Gastroesophageal sphincter (tissue), 4 donors: ENCODE data around the gene SETX. TPM values are rescaled to one million over a fixed set of nuclear protein-coding genes. Genes with fewer than 3 reads are reported as not detected.

ENCODE experiments used
- ATAC-seq: fragments of 150-250 bp; one replicate; pipeline ENCODE4 v1.9.1; 2016; ENCODE audit warnings: mild to moderate bottlenecking, moderate library complexity
- H3K27ac ChIP-seq, 4 donors: fragments of 200-600 bp; sonication (generic) in 3 of 4; 1 replicate in 3 of 4; 2 replicates in 1 of 4; pipeline ENCODE4 v1.5.1; 2016 to 2019
- H3K27me3 ChIP-seq: fragments of 200-600 bp; sonication (generic); one replicate; pipeline ENCODE4 v1.5.1; 2019
- H3K36me3 ChIP-seq, 2 donors: fragments of 200-600 bp; sonication (generic); one replicate each; pipeline ENCODE4 v1.5.1; 2019; ENCODE audit warnings: control low read depth in 1 of 2
- H3K4me1 ChIP-seq, 3 donors: fragments of 200-600 bp; sonication (generic); 1 replicate in 2 of 3; 2 replicates in 1 of 3; pipeline ENCODE4 v1.5.1; 2016 to 2019; ENCODE audit warnings: control low read depth in 2 of 3
- H3K4me3 ChIP-seq, 2 donors: fragments of 200-600 bp; sonication (generic); one replicate each; pipeline ENCODE4 v1.5.1; 2019; ENCODE audit warnings: mild to moderate bottlenecking in 1 of 2, moderate library complexity in 1 of 2
- H3K9me3 ChIP-seq, 3 donors: fragments of 200-600 bp; sonication (generic); one replicate each; pipeline ENCODE4 v1.5.1; 2017 to 2019; ENCODE audit warnings: control low read depth in 2 of 3
- CTCF ChIP-seq, 4 experiments: fragments of 200-600 bp in 2 of 4; fragments of 450-650 bp in 2 of 4; sonication (generic) in 1 of 4; IDR thresholded peaks; one replicate each; pipeline ENCODE4 v1.5.1; 2017 to 2019; ENCODE audit warnings: antibody characterized with exemption in 4 of 4, mild to moderate bottlenecking in 2 of 4, moderate library complexity in 2 of 4
- EP300 ChIP-seq: sonication (generic); formaldehyde crosslinking; IDR thresholded peaks from one replicate; pipeline ENCODE4 v1.6.1; 2017; ENCODE audit warnings: antibody characterized with exemption, mild to moderate bottlenecking
- POLR2A ChIP-seq, 2 donors: fragments of 450-650 bp; IDR thresholded peaks; one replicate each; pipeline ENCODE4 v1.6.1; 2017; ENCODE audit warnings: antibody characterized with exemption in 2 of 2, mild to moderate bottlenecking in 2 of 2, moderate library complexity in 1 of 2
- POLR2AphosphoS5 ChIP-seq: sonication (generic); formaldehyde crosslinking; IDR thresholded peaks from one replicate; pipeline ENCODE4 v1.6.1; 2017; ENCODE audit warnings: antibody characterized with exemption
- WGBS, 2 donors: methylation state at CpG; one replicate each; pipeline ENCODE4 v1.1.5; 2018; ENCODE audit warnings: low coverage in 1 of 2; 5-methylcytosine and 5-hydroxymethylcytosine counted together
- total RNA-seq, 4 donors: library from RNA; depleted of rRNA; stranded (reverse); fragments of >200 nt; gene quantifications; one replicate each; pipeline ENCODE4 v1.1.0, GENCODE V29; 2016

Gene SETX
- total RNA-seq, 4 donors from 2014 or later: 45.7 to 67.1 (median 53.5) TPM

GRCh38 chr9:132356324-132356924, 1.6 kb upstream of the SETX start:
- no peak overlapping the region for H3K4me3 ChIP-seq
- ATAC-seq: no peak
- 90% methylated on average over 2 to 25 of the region's 26 CpGs for WGBS, 2 donors

GRCh38 chr9:132351404-132352045, 3.3 kb downstream of the SETX start:
- ATAC-seq: no peak
- H3K4me3 ChIP-seq: no peak overlapping the region
- H3K4me1 ChIP-seq: peaks cover 0 to 54% (median 19%) of the 10 kb centered on the region in 3 donors
- H3K9me3 ChIP-seq: no peaks in the 10 kb centered on the region
- no peak for TF ChIP-seq CTCF (IDR thresholded peaks at IDR 0.05)
- TF ChIP-seq POLR2A (IDR thresholded peaks at IDR 0.05): no peak
- TF ChIP-seq EP300: no peak
- TF ChIP-seq POLR2AphosphoS5: no peak
- H3K27me3 ChIP-seq: no peaks in the 10 kb centered on the region
- H3K27ac ChIP-seq: peak overlapping the region in 2 of 4 donors; percentile 8 to 28
- 20 to 54% methylated on average over 1 to 3 of the region's 3 CpGs for WGBS, 2 donors
- peaks cover 4 to 66% of the 10 kb centered on the region in 2 donors for H3K36me3 ChIP-seq

More at GRCh38 chr9:132356324-132356924, 1.6 kb upstream of the SETX start:
- no peak overlapping the region for H3K27ac ChIP-seq
- H3K4me1 ChIP-seq: peaks cover 0 to 28% (median 17%) of the 10 kb centered on the region in 3 donors
- TF ChIP-seq EP300 (no peak), POLR2AphosphoS5 (no peak), POLR2A (IDR thresholded peaks at IDR 0.05) (no peak), CTCF (IDR thresholded peaks at IDR 0.05) (no peak)
- H3K27me3 ChIP-seq: no peaks in the 10 kb centered on the region
- no peaks in the 10 kb centered on the region for H3K9me3 ChIP-seq
- H3K36me3 ChIP-seq: peaks cover 0 to 19% of the 10 kb centered on the region in 2 donors

DNA sequence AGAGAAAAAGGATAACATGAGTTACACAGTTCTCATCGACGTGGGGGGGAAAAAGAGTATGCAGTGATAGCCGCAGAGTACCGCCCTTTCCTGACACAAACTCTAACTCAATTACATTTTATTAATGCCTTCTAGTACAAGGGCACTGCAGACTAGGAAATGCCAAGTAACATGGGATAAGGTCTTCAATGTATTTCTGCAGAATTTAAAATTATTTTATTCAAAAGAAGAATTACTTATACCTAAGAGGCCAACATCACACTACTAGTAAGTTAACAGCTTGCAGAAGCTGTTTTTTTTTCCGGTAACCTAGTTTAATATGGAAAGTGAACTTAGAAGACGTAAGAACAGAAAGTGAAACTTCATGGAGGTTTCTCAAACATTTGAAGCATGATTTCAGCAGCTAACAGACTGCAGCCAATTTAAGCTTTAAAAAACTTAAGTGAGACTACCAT, 3.9 kb downstream of the SETX start:
- Histone ChIP-seq H3K27ac (peak overlapping the region in 2 of 4 donors; percentile 8 to 28), H3K4me1 (peaks cover 0 to 54% (median 19%) of the 10 kb centered on the region in 3 donors), H3K36me3 (peaks cover 4 to 72% of the 10 kb centered on the region in 2 donors), H3K9me3 (no peaks in the 10 kb centered on the region), H3K4me3 (no peak overlapping the region), H3K27me3 (no peaks in the 10 kb centered on the region)
- 45% methylated on average over 6 of the region's 6 CpGs for WGBS, 2 donors
- TF ChIP-seq POLR2AphosphoS5: no peak
- no peak for TF ChIP-seq POLR2A (IDR thresholded peaks at IDR 0.05)
- no peak for TF ChIP-seq CTCF (IDR thresholded peaks at IDR 0.05)
- TF ChIP-seq EP300: no peak
- ATAC-seq: no peak

- H3K27ac ChIP-seq: no peak overlapping the region
- peaks cover 0 to 49% (median 15%) of the 10 kb centered on the region in 3 donors for H3K4me1 ChIP-seq
- H3K4me3 ChIP-seq: no peak overlapping the region
- no peak for ATAC-seq
- TF ChIP-seq POLR2AphosphoS5 (no peak), CTCF (IDR thresholded peaks at IDR 0.05) (no peak), EP300 (no peak), POLR2A (IDR thresholded peaks at IDR 0.05) (no peak)
- 67 to 72% methylated on average over 3 to 5 of the region's 5 CpGs for WGBS, 2 donors
- no peaks in the 10 kb centered on the region for H3K9me3 ChIP-seq
- H3K27me3 ChIP-seq: no peaks in the 10 kb centered on the region
- H3K36me3 ChIP-seq: peaks cover 7 to 94% of the 10 kb centered on the region in 2 donors
These were observed 6.1 kb downstream of the SETX start for GRCh38 chr9:132348676-132349075.

DNA sequence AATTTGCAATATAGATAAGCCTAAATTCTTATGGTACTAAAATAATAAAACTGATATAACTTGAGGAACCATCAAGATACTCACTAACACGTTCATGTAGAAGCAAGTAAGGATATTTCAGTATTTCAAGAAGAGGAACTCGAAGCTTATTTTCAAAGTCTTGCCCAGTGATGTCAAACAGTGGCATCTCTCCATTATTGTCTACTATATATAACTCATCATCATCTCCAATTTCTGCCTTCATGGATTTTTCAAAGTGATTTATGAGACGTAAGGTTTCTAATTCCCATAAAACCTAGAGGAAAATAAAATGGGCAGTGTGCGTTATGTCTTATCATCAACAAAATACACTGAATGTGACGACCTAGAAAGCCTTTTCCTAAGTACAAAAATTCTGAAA, 8.6 kb downstream of the SETX start:
- Histone ChIP-seq H3K9me3 (no peaks in the 10 kb centered on the region), H3K4me3 (no peak overlapping the region), H3K27me3 (no peaks in the 10 kb centered on the region), H3K36me3 (peaks cover 7 to 97% of the 10 kb centered on the region in 2 donors), H3K27ac (no peak overlapping the region), H3K4me1 (peaks cover 0 to 24% (median 0%) of the 10 kb centered on the region in 3 donors)
- WGBS, 2 donors: 81 to 90% methylated on average over 4 to 5 of the region's 5 CpGs
- no peak for ATAC-seq
- no peak for TF ChIP-seq POLR2AphosphoS5
- no peak for TF ChIP-seq CTCF (IDR thresholded peaks at IDR 0.05)
- TF ChIP-seq POLR2A (IDR thresholded peaks at IDR 0.05): no peak
- no peak for TF ChIP-seq EP300
